ENCODE measurements around the gene HECW1.
"Not testable (repeated sequence)": the region's sequence is repeated elsewhere in the genome, so short reads cannot be mapped to it uniquely, and the experiment has no call there.

HECW1 gene

DNA sequence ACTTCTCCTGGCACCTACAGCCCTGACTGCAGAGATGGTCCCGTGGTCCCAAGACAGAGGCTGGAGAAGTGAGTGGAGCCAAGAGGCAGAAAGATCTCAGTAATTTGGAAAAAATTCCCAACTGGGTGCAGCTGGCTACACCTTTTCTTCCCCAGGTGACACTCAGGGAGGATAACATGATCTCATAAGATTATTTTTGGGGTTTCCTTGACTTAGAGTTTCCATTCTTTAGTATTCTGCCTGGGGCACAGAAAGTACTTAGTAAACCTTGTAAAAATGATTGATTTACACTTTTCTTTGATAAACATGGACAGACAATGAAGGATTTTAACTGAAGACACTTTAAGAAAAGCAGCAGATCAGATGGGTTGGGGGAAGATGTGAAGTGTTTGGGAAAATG is 38.6 kb downstream of the HECW1 start:
- DNase-seq: no peak

DNA sequence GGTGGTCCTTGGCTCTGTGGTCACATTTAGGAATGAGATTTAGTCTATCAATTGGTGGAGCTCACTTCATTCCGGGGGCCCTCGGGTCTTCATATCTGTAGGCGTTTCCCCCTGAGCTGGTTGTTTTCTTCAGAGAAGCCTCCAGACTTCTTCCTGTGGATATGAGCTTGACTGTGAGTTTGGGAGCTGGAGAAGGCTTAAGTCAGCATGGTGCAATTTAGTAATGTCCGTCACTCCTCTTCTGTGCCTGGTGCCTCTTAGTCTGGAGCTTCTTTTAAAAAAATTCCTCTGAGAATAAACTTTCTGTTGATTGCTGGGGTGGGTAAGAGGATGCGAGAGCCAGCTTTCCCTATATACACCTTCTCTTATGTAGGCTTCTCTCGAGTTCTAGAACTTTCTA is 40.2 kb downstream of the HECW1 start:
- no peak for DNase-seq

- DNase-seq: no peak
These were observed 43.2 kb downstream of the HECW1 start for GRCh38 chr7:43155636-43156035.

GRCh38 chr7:43163885-43164284 is 51.4 kb downstream of the HECW1 start:
- DNase-seq: no peak

- no peak for DNase-seq
These were observed 52.3 kb downstream of the HECW1 start for GRCh38 chr7:43164757-43165156.

GRCh38 chr7:43166686-43167085 is 54.2 kb downstream of the HECW1 start:
- DNase-seq: no peak

DNA sequence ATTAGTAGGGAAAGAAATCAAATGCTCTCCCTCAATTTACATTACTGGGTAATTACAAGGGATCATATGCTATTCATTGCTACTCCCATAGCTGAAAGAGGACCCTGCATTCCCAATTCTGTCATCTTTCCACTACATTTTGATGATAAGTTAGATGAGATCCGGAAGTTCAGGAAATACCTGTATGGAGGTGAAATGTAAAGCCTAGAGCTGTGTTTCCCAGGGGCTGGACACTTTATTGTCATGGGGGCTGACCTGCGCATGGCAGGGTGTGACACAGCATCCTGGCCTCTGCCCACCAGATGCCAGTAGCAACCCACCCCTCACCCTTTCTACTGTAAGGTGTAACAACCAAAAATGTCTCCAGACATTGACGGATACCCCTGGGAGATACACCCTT is 56.6 kb downstream of the HECW1 start:
- no peak for DNase-seq

GRCh38 chr7:43170571-43170970 is 58.1 kb downstream of the HECW1 start:
- no peak for DNase-seq

DNA sequence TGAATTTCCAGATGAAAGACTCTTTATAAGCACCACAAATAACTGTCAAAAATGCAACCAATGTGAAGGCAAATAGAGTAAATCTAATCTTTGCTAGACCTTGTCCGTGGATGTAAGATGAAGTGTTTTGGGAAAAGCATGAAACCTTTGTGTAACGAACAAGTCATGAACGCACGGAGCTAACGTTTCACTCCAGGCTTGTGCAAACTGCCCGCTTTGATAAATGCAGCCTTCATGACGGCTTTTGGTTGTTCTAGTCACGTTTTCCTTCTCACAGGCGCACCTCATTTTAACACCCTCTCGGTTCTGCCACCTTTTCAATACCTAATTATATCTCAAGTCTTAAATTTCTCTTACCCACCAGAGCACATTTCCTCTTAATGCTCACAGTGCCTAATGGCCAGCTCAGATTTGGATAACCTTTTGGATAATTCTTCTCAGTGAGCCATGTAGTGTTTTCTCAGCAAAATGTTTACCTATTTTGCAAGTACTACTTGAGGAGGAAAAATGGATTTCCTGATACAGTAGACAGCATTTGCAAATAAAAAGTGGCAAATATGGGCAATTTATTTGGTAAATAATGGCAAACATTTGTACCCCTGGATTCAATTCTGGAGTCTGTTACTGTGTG is 63.2 kb downstream of the HECW1 start:
- DNase-seq: no peak

DNA sequence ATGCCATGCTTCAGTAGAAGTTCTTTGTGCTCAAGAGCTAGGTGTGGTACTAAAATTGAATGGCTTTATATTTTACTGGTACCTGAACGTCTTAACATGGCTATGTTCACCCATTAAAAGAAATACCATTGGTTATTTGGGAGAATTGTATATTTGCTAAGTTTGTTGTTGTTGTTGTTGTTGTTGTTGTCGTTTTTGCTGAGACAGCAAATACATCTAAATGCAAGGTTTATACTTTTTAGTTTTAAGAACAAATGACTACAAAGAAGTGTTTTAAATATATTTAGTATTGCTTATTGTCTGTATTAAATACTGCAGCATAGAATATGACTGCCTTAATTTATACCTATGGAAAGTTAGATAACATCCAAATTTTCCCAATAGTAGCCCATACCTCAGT is 66.9 kb downstream of the HECW1 start:
- no peak for DNase-seq

GRCh38 chr7:43192806-43193460 is 80.5 kb downstream of the HECW1 start:
- no peak for DNase-seq

DNA sequence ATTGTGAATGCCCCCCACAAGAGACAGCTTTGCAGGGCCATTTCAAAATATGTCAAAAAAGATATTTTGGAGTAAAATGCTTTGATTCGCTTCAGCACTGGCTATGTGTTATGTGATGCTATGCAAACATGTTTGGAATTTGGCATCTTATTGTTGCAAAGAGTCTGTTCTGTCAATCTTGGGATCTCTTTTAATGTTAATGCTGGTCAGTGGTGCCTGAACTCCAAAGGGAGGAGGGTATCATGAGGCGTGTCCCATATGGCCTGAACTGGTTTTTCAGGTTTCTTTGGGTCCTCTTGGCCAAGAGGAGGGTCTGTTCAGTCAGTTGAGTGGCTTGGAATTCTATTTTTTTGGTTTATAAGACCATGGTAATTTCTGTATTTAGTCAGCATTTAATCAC is 81.4 kb downstream of the HECW1 start:
- no peak for DNase-seq

- DNase-seq: no peak
These were observed 82.8 kb downstream of the HECW1 start for GRCh38 chr7:43195256-43195655.

DNA sequence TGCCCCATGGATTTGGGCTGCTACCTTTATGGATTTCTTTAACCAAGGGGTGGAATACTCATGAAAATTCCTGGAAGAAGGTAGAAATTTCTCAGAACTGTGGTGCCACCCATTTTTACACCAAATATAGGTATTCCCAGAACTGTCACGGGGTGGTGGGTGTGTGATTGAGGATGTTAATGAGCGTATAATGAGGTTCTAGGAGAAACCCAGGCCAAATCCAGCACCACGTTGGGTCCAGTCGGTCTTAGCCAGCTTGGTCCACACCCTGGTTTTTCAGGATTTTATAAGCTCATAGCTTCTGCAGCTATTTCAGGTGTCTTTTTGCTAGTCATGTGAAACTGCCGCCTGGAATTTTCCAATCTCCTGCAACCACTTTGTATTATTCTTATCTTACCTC is 83.3 kb downstream of the HECW1 start:
- DNase-seq: no peak

DNA sequence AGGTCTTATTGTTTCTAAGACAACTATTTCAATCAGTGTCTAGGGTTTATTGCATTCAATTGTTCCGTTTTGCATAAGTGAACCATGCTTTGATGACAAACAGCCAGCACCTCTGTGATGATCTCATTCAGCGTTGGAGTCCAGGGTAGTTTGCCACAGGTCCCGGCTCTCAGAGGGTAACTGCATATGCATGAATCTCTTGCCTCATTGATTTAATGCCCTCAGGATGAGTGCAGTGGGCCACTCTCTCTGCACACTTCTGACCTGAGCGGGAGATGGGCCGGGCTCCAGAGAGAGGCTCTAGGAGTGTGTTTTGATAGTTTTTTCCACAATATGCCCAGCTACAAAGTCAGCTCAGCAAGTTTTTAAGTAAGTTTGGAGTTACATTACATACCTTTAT is 83.9 kb downstream of the HECW1 start:
- DNase-seq: no peak

- no peak for DNase-seq
These were observed 85.6 kb downstream of the HECW1 start for GRCh38 chr7:43198016-43198415.

DNA sequence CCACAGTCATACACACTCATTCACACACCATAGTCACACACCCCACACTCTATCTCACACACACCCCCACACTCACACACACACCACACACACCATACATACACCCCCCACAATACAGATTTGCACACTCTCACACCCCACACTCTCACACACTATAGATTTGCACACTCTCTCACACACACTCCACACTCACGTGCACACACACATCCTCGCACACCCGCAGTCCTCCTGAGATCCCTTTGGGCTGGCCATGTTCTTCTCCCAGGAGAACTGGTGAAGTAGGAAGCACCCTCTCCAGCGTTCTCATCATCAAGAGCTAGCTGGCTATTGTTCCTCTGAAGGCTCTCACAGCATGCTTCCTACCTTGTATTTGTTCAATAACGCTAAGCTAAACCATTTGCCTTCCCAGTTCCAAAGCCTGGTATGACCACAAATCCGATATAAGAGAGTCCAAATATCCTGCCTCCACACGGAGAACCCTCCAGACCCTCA is 86.2 kb downstream of the HECW1 start:
- no peak for DNase-seq

- DNase-seq: no peak
These were observed 87.1 kb downstream of the HECW1 start for GRCh38 chr7:43199371-43200160.

DNA sequence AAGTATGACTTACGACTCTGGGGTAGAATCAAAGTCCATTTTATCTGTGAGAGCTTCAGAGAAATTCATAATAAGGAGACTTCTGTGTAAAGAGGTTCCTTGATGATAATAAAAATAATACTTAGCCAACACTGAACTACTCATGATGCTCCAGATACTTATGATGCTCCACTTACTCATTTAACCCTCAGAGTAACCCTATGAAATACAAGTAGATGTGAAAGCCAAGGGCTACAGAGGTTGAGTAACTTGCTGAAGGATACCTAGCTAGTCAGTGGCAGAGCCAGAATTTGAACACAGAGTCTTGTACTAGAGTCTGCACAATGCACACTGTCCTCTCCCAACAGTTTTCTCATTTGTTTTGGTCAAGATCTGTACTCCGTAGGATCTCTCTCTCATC is 89.5 kb downstream of the HECW1 start:
- no peak for DNase-seq

- no peak for DNase-seq
These were observed 91.6 kb downstream of the HECW1 start for GRCh38 chr7:43204081-43204480.

- no peak for DNase-seq
These were observed 92.8 kb downstream of the HECW1 start for GRCh38 chr7:43205171-43205795.

GRCh38 chr7:43208242-43208641 is 95.8 kb downstream of the HECW1 start:
- no peak for DNase-seq

DNA sequence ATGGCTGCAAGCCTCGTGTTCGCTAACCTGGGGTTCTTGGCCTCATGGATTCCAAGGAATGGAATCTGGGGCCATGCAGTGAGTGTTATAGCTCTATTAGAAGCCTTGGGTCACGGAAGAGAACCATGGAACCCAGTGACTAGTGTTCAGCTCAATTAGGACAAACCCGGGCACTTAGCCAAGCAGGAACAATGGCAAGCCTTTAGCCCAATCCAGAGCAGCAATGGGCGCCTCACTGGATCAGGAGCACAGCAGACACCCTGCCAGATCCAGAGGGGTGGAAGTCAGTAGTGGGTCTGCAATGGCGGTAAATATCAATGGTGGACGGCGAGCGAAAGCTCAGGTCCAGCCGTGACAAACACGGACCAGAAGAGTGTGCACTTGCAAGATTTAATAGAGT is 98.1 kb downstream of the HECW1 start:
- DNase-seq: not testable (repeated sequence)

DNA sequence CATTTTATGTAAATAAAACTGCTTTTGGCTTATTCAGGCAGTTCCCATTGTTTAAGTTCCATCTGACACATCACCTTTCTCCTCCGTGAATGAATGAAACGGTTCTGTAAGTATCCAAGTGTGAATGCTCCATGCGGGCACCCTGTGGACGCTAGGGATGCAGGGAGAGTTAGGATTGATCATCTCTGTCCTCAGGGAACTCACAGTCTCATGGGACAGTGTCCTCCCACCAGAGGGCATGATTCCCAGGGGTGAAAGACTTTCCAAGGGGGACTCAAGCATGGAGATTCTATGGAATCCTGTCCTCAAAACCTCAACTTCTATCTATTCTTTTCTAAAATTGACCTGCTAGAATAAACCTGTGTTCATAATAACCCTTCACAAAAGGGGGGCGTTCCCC is 98.8 kb downstream of the HECW1 start:
- no peak for DNase-seq
